Thoracic aorta (tissue), 2 donors: ENCODE results near the gene KIF14. TPM values are rescaled to one million over a fixed set of nuclear protein-coding genes. Genes with fewer than 3 reads are reported as not detected.

ENCODE experiments used
- ATAC-seq: fragments of 150-250 bp; one replicate; pipeline ENCODE4 v1.8.0; 2017; ENCODE audit warnings: low read depth; ENCODE audit not compliant: insufficient number of reproducible peaks, low FRiP score
- DNase-seq: peaks from one replicate; pipeline ENCODE4 v3.0.0-alpha.2; 2020; ENCODE audit warnings: low spot score
- H3K27ac ChIP-seq, 2 donors: fragments of 200-600 bp; sonication (generic); 1 replicate in 1 of 2; 2 replicates in 1 of 2; pipeline ENCODE4 v1.5.1; 2016; ENCODE audit warnings: mild to moderate bottlenecking in 2 of 2, moderate library complexity in 2 of 2
- H3K27me3 ChIP-seq: fragments of 200-600 bp; sonication (generic); replicated peaks from 2 replicates; pipeline ENCODE4 v1.6.0; 2016; ENCODE audit warnings: mild to moderate bottlenecking; ENCODE audit not compliant: insufficient read depth
- H3K36me3 ChIP-seq: fragments of 200-600 bp; sonication (generic); one replicate; pipeline ENCODE4 v1.5.1; 2016
- H3K4me1 ChIP-seq, 2 donors: fragments of 200-600 bp; sonication (generic); 1 replicate in 1 of 2; 2 replicates in 1 of 2; pipeline versions ENCODE4 v1.5.1 to v1.6.0; 2016; ENCODE audit warnings: low read depth in 2 of 2, mild to moderate bottlenecking in 1 of 2; ENCODE audit not compliant: control insufficient read depth in 1 of 2
- H3K4me3 ChIP-seq: fragments of 200-600 bp; sonication (generic); 2 replicates; pipeline ENCODE4 v1.5.1; 2016; ENCODE audit warnings: mild to moderate bottlenecking
- H3K9me3 ChIP-seq: fragments of 200-600 bp; sonication (generic); 2 replicates; pipeline ENCODE4 v1.5.1; 2016
- total RNA-seq, 2 donors: library from RNA; depleted of rRNA; stranded (reverse); fragments of >200 nt; gene quantifications; one replicate each; pipeline versions ENCODE4 v1.1.0 to v1.2.3, GENCODE V29; 2016
- TF ChIP-seq, protein P1 (sequence below): fragments of 200-600 bp; sonication (generic); IDR thresholded peaks from one replicate; pipeline ENCODE4 v1.5.1; 2019; ENCODE audit warnings: antibody characterized with exemption

The KIF14 gene
- total RNA-seq, 2 donors from 2014 or later: under 0.01 to 1.3 TPM

DNA sequence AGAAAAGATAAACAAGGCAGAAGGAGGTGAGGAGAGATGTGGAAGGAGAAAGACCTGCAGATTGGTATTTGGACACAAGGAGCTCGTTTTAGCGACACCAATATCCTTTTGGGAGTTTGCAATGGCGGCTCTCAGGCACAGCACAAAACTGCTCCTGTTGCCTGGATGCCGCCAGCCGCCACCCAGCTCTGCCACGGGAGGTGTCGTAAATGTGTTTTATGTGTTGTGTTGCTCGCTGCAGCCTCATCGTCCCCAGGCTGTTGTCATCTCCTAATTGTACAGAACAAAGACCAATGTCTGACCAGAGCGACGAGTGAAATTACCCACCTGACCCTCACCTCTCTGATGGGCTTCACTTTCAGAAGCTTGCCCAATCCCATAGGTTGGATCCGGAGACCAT lies 114.1 kb downstream of the KIF14 start:
- Histone ChIP-seq H3K27ac (no peak overlapping the region), H3K9me3 (no peaks in the 10 kb centered on the region), H3K27me3 (no peaks in the 10 kb centered on the region), H3K4me1 (no peaks in the 10 kb centered on the region), H3K4me3 (no peak overlapping the region), H3K36me3 (no peaks in the 10 kb centered on the region)
- TF ChIP-seq, protein P1, sequence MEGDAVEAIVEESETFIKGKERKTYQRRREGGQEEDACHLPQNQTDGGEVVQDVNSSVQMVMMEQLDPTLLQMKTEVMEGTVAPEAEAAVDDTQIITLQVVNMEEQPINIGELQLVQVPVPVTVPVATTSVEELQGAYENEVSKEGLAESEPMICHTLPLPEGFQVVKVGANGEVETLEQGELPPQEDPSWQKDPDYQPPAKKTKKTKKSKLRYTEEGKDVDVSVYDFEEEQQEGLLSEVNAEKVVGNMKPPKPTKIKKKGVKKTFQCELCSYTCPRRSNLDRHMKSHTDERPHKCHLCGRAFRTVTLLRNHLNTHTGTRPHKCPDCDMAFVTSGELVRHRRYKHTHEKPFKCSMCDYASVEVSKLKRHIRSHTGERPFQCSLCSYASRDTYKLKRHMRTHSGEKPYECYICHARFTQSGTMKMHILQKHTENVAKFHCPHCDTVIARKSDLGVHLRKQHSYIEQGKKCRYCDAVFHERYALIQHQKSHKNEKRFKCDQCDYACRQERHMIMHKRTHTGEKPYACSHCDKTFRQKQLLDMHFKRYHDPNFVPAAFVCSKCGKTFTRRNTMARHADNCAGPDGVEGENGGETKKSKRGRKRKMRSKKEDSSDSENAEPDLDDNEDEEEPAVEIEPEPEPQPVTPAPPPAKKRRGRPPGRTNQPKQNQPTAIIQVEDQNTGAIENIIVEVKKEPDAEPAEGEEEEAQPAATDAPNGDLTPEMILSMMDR: no peak
- no peak for DNase-seq
- no peak for ATAC-seq

DNA sequence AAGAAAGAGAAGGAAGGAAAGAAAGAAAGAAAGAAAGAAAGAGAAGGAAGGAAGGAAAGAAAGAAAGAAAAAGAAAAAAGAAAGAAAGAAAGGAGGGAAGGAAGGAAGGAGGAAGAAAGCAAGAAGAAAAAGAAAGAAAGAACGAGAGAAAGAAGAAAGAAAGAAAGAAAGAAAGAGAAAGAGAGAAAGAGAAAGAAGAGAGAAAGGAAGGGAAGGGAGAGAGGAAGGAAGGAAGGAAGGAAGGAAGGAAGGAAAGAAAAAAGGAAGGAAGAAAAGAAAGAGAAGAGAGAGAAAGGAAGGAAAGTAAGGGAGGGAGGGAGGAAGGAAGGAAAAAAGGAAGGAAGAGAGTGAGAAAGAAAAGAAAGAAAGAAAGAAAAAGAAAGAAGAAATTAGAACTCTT lies 115.3 kb downstream of the KIF14 start:
- Histone ChIP-seq H3K9me3 (no peaks in the 10 kb centered on the region), H3K4me3 (no peak overlapping the region), H3K27me3 (no peaks in the 10 kb centered on the region), H3K4me1 (no peaks in the 10 kb centered on the region), H3K27ac (no peak overlapping the region), H3K36me3 (no peaks in the 10 kb centered on the region)
- DNase-seq (no peak), ATAC-seq (no peak)
- TF ChIP-seq, protein P1: no peak

Other genes starting within 250 kb of the KIF14 start
- 10 to 100 TPM in 1 of 2 donors, 1 to 10 TPM in 1; 6.5 to 15.7 TPM for gene ZNF281, start 210.7 kb downstream of the KIF14 start, total RNA-seq
- 10 to 100 TPM; 16.5 to 27.1 TPM for gene DDX59, start 49.2 kb upstream of the KIF14 start, total RNA-seq
- 10 to 100 TPM; 46.4 to 60.7 TPM for gene CAMSAP2, start 118.1 kb upstream of the KIF14 start, total RNA-seq